Stimulated activated CD4-positive, alpha-beta T cell treated with anti-CD3 and anti-CD28 coated beads, Interleukin-2, amount 100 ng/mL, for 48 hours (primary cell): ENCODE data around the gene SRCIN1.
A peak's percentile ranks its signal among the peaks of the same experiment; 100 is the strongest.

Experiments
- DNase-seq, 2 donors: peaks; one replicate each; pipeline ENCODE4 v3.0.0-alpha.2; 2020

SRCIN1 gene

GRCh38 chr17:38560503-38561318 lies 45.0 kb downstream of the SRCIN1 start:
- no peak for DNase-seq

DNA sequence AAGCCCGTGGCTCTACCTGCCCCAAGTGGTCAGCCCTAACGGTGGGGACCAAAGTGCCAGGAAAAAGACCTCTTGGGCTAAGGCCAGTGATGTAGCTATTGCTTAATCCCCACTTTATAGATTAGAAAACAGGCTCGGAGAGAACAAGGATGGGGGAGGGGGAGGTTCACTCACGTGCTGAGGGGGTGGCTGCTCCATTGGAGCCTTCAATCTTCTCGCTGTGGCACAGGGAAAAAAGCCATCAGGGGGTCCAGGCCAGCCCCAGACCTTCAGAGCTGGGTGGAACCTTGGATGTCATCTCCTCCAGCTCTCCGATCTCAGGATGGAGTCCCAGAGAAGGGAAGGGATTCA lies 45.9 kb downstream of the SRCIN1 start:
- no peak for DNase-seq

GRCh38 chr17:38559051-38559879 lies 46.5 kb downstream of the SRCIN1 start:
- DNase-seq, result peak; percentile 79 to 86

DNA sequence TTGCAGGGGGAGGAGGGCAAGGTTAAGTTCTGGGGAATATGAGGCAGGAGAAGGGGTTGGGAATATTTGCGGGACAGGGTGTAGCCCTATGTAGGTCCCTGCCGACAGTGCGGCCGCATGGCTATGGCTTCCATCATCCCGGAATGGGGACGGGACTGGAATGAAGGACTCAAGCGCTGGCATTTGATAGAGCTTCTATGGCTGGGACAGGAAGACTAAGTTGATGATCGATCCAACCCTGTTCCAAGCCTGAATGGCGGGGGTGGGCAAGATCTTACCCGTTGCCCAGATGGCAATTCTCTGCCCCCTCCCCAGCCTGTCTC lies 47.1 kb downstream of the SRCIN1 start:
- DNase-seq, result peak in 1 of 2 donors; percentile 13

DNA sequence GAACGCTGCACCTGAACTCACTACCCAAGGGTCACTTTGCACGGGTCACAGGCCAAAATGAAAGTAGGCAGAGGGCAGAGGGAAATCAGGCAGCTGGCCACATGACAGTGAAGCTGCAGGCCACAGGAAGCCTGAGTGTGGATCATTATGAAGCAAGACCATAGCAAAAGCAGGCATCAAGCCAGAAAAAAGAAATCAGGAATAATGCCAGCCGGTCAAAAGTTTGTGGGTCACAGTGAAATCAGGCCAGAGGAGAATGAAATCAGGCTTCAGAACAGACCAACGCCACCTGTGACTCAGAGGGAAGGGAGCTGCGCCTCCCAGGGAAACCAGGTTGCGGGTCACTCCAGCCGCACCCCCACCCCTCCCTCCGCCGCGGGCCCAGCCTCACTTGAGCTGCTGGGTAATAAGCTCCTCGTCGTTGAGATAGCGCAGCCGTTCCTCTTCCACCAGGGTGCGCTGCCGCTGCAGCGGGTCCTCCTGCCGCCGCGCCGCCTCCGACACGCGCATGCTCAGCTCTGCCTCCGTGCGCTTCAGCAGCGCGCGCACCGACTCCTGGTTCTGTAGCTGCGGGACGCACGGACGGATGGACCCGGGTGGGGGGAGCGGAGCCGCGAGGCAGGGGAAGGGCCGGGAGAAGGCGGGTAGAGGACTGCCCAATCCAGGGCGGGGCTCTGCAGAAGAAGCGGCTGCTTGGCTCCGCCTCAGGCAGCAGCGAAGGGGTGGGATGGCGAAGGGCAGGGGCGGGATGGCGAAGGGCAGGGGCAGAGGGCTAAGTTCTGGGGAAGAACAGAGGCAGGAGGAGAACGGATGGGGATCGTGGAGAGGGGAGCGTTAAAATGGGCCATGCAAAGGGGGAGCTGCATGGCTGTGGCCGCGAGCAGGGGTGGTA lies 47.7 kb downstream of the SRCIN1 start:
- peak; percentile 89 to 90 for DNase-seq

DNA sequence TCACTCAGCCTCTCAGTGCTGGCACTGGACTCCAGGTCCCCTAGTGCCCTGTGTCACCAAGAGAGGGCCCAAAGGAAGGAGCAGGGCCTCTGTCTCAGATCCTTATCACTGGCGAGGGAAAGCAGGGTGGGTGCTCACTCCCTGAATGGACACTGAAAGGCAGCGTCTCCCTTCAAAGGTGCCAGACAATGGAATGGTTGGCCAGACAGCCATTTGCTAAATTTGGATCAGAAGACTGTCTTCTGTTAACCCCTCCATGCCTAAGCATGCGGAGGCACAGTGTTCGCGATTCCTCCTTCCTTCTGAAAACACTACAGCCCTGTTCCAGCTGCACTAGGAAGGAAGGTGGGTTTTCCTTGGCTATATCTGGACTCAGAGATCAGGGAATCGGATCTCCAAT lies 48.4 kb downstream of the SRCIN1 start:
- no peak for DNase-seq

DNA sequence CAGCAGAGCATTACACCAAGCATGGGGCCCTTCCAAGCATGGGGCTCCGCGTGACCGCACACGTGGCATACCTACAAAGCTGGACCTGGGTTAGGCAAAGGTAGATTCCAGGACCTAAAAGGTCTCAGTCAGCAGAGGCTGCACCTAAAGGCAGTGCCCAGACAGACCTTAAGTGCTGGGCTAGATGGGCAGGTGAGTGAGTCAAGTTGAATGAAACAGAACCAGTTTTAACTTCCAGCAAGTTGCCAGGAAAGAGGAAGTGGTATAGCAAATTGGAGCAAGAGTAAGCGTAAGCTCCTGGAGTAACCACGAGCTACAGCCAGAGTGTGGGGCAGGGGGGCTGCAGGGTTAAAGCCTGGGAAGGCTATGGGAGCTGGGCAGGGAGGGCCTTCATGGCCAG lies 49.5 kb downstream of the SRCIN1 start:
- DNase-seq, result no peak

DNA sequence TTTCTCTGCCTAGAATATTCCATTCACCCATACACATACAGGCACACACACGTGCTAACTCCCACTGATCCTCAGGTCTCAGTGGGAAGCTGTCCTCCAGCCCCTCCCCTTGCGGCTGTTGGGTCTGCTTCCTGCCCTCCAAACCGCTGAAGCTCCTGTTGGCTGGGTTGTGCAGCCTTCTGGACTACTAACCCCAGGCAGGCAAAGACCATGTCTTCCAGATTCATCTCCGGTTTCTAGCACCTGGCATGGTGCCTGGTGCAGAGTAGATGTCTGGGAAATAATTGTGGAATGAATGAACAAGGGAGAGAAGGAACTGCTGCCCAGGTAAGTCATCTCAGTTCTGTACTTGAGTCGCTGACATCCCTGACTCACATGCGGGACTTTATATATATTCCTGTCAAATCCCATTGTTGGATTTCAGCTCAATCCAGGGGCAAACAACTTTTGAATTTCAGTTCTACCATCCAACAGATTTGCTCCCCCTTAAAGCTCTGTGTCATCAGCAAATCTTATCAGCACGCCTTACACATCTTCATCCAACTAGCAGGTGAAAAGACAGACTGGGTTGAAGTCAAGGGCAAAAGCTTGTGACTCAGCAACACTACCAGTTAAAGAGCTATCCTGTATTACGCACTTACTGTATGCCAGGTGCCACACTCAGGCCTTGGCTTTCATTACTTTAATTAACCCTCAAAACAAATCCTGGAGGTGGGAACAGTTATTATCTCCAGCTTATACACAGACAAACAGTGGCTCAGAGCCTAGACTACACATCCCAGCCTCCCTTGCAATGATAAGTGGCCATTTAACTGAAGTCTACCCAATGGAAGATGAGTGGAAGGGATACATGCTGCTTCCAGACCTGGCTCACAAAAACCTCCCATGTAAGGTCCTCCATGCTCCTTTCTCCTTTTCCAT lies 51.1 kb downstream of the SRCIN1 start:
- DNase-seq, result no peak

DNA sequence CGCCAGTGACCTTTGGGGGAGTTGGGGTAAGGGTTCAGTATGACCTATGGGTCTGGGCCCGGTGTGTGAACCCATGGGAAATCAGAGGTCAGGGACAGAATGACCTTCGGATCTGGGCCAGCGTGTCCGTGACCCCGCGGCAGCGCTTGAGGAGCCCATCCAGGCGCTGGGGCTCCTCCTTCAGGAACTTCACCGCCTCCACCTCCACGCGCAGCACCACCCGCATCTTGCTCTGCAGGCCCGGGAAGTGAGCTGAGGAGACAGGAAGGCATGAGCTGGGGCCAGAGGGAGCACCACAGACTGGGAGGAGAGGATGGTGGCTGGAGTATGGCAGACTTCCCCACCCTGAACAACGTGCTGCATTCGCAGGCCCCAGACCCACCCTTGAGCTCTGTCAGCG lies 53.4 kb downstream of the SRCIN1 start:
- DNase-seq, result no peak

GRCh38 chr17:38551121-38551520 lies 54.6 kb downstream of the SRCIN1 start:
- DNase-seq, result no peak

DNA sequence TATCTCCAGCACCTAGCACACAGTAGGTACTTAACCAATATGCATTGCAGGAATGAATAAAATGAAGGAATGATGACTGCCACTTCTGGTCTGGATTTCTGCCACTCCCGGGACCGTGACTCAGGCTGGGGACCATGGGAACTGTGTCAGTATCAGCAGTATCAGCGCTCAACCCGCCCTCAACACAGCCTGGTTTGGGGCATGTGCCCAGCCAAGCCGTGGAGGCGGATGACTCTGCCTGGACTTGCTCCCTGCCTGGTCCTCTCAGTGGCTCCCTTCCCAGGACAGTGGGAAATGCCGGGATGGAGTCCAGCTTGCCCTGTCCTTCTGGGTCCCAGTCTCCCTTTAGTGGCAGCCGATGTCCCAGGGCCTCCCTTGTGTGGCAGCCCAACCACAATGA lies 55.1 kb downstream of the SRCIN1 start:
- DNase-seq, result no peak

DNA sequence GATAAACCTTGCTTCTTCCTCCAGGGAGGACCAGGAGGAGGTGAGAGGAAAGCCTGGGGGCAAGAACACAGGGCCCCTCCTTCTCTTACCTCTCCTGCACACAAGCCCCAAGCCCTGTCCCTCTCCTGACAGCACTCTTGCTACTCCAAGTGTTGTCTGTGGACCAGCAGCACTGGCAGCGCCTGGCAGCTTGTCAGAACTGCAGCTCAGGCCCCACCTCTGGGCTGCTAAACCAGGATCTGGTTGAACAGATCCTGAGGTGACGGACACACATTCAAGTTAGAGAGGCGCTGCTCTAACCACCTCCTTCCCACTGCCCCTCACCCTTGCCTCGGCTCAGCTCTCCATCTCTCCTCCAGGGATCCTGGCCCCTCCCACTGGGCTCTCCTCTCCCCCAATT lies 56.5 kb downstream of the SRCIN1 start:
- no peak for DNase-seq

GRCh38 chr17:38547444-38547843 lies 58.3 kb downstream of the SRCIN1 start:
- no peak for DNase-seq

DNA sequence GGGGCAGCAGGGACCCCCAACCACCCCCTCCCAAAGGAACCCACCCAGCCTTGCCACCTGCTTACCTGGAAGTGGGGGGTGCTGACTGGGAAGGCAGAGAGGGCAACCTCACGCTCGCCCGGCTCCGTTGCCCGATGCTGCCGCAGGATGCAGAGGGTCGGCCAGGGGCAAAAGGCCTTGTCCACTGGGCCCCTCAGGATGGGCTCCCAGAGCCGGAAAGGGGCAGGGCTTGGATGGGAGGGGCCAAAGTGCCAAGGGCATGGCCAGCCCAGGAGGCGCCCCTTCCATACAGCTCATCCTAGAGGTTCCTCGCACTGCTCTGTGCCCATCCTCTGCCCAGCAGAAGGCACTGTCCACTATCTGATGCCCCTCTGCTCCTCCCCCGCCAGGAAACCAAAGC lies 59.4 kb downstream of the SRCIN1 start:
- DNase-seq, result no peak

- no peak for DNase-seq
Observed at GRCh38 chr17:38545531-38546225, 60.1 kb downstream of the SRCIN1 start.

- no peak for DNase-seq
Observed at GRCh38 chr17:38544839-38545209, 60.9 kb downstream of the SRCIN1 start.

- DNase-seq, result no peak
Observed at GRCh38 chr17:38544175-38544838, 61.4 kb downstream of the SRCIN1 start.

DNA sequence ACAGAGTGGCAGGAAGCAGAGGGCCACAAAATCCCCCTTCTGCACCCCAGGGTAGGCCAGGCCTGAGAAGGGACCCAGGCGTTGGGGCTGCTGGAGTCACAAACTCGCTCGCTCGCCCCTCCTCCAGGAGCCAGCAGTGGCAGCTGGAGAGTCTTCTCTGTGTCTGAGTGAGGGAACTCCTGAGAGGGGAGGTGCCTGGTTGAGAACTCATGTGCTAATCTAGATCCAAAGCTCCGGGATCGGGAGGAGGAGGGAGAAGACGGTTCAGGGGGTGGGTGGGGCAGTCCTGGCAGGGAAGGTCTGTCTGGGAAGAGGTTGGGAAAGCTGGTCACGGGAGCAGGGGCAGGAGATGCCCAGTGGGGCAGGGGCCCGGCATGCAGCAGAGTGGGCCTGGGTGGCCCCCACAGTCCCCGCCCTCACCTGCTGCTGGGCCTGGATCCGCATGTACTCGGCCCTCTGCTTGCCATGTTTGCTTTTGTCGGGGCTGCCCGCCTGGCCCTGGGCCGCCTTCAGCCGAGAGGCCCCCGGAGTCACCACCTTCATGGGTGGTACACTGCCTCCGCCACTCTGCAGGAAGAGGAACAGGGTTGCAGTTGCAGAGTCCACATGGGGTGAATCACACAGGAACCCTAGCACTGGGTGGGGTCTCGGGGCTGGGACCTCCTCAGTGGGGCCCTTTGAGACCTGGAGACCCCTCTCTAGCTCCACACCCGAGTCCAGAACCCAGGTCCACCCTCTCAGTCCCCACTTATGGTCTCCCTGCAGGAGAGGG lies 62.2 kb downstream of the SRCIN1 start:
- DNase-seq, result no peak

DNA sequence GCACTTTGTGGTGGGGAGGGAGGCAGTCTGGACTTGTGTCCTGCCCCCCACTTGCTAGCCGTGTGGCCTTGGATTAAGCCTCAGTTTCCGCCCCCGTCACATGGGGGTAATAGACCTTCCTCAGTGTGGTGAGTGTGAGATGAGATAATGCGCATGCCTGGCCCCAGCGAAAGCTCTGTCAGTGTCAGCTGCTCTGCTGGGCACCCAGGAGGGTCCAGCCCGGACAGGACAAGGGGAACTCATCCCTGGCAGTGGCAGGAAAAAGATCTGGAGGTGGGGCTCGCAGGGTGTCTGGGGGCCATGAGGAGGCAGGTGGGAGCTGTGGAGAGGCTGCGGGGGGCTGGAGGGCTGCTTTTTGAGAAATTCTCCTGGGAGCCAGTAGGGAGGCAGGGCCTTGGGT lies 63.5 kb downstream of the SRCIN1 start:
- no peak for DNase-seq

GRCh38 chr17:38541281-38541680 lies 64.5 kb downstream of the SRCIN1 start:
- no peak for DNase-seq
